NCI-H345 treated with DMSO at 0.1 percent for 48 hours (cell line): ENCODE results near the gene SDR39U1.

Source experiments
- DNase-seq: peaks from one replicate; lab custom pipeline; 2025; ENCODE audit not compliant: unreplicated experiment; lab: John Stamatoyannopoulos, UW

The SDR39U1 gene

DNA sequence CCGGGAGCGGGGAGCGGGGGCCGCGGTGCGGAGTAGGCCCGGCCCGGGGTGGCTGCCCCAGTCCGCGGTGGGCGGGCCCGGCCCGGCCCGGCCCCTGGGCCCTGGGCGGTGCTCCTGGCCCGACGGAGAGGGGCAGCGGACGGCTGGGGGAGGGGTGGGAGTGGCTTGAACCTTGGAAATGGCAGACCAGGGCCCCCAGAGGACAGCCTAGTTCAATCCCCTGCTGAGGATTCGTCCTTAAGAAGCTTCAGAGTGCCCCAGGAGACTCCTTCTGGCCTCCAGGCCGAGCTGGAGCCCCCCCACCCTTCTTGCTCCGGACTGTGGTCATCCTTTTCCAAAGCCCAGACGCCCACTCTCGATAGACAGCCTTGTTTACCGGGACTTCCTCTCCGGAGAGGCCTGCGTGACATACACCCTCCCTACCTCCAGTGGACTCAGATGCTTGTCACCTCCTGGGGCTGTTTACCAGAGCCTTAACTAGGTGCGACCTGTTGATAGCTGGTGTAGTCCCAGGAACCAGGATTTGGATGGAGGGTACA, 12.4 kb downstream of the SDR39U1 start:
- no peak for DNase-seq

DNA sequence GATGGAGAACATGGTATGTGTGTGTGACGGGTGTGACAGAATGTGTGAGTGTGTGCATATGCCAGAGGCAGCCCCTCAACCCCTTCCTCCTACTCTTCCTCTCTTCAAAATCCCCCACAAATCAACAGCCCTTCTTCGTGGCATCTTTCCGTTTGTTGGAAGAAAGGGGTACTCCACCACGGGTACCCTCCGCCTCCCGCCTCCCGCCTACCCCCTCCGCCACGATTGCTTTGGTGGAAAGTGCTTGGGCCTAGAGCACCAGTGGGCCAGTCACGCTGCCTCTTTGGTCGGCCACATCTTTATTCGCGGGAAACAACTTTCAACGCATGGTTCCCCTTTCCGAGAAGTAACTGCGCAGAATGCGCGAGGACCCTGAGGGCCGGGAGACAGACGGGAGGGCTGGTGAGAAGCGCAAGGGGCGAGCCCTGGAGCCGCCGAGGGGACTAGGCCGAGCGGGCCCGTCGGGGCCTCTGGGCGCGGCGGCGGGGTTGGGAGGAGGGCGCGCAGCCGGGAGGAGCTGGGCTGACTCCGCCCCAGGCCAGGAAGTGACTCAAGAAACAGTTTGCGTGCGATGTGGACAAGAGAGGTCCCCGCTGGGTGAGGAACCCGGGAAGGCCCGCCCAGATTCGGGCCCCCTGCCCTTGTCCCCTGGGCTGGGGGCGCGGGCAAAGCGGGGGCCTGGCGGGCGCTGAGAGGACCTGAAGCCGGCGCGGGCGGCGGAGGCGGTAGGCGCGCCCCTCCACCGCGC, 13.0 kb downstream of the SDR39U1 start, which contains the start of the genes CBLN3 and KHNYN:
Gene CBLN3, minus strand, starts transcription at position 274 of the 748 bp plus-strand sequence. CDS start 614 bp downstream, outside the sequence.
Gene KHNYN, plus strand, starts transcription at position 560 of the 748 bp plus-strand sequence. CDS start 777 bp downstream, outside the sequence.
- no peak for DNase-seq

DNA sequence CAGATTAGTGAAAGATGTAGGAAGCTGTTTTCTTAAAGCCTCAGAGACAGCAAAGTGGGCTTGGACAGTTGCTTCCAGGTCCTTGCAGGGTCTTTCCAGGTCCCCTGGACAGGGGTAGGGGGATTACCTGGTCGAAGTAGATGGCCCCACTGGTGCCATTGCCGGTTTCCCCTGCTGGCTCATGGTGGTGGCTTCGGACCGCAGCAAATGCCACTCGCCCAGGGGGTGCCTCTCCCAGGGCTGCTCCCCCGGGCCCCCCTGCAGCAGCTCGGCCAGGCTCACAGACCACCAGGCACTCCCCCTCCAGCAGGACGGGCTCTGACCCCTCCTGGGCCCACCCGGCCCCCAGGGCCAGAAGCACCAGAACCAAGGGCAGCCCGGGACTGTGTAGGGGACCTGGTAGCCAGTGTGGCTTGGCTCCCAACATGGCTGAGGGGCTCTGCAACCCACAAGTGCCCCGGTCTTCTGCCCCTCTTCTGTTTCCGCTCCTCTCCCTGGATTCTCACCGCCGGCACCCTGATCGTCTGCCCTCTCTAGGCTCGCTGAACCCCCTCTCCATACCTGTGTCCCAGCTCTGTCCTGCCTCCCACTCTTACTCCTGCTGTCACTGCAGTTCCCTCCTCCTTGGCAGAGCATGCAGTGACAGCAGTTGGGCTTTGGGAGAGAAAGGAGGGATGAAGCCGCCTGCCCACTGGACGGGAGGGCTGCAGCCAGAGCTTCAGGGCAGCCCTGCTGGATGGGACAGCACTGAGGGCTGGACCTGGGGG, 13.8 kb downstream of the SDR39U1 start:
- DNase-seq, result no peak

DNA sequence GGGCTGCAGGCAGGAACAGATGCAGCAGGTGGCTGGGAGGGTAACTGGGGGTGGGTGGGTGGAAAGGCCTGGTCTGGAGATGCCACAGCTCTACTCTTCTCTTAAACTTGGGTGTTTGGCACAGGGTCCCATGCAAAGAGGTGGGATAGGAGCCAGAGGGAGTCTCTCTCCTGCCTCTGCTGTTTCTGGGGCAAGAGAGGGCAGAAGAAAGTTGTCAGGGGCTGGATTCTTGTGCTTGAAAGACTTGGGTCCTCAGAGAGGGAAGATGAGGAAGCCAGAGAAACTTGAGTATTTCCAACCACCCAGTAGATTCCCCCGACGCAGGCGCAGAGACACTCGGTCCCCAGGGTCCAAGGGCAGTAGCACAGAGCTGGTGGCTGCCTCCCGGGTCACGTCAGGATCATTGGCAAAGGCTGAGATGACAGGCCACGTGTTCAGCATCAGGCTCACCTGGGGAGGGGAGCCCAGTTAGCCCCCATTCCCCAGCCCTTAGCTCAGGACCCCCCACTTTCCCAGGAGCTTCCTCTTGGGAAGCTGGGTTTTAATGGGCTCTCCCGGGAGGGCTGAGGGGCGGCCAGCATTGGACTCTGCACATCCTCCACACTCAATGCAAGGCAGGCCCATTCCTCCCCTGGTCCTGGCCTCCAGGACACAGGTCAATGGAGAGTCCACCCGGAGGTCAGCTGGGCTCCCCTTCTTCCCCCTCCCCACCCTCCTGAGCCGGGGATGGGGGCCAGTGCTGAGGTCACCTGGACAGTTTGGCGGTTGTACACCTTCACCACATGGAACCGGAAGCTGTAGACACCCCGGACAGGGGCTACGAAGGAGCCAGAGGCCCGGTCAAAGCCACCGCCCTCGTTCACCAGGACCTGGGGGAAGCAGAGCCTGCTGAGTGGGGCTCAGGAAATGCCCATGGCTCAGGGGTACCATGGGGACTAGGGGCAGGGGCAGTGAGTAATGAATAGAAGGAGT, 14.8 kb downstream of the SDR39U1 start:
- DNase-seq, result no peak

DNA sequence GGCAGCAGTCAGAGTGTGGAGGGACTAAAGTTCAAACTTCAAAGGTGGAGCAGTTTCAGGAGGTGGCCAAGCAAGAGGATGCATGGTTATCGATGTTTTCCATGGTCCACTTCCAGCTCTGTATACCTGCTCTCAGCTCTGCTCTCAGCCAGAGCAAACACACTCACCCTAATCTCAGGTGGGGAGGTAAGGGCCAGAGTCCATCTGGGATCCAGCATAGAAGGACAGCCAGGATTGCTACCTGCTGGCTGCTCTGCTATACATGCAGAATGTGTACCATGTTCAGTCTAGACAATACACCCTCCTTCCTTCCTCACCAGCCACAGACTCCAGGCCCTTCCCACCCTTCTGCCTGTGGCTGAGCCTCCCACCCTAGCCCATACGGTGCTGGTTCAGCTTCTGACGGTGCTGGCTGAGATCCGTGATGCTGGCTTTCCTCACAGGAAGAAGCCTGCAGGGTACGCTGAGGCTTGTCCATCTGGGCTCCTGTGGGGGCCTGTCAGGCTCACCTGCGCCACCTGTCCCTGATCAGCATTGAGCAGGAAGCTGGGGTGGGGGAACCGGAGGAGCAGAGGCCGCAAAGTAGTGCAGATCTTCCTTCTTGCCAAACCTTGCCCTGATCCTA, 15.6 kb downstream of the SDR39U1 start:
- no peak for DNase-seq

DNA sequence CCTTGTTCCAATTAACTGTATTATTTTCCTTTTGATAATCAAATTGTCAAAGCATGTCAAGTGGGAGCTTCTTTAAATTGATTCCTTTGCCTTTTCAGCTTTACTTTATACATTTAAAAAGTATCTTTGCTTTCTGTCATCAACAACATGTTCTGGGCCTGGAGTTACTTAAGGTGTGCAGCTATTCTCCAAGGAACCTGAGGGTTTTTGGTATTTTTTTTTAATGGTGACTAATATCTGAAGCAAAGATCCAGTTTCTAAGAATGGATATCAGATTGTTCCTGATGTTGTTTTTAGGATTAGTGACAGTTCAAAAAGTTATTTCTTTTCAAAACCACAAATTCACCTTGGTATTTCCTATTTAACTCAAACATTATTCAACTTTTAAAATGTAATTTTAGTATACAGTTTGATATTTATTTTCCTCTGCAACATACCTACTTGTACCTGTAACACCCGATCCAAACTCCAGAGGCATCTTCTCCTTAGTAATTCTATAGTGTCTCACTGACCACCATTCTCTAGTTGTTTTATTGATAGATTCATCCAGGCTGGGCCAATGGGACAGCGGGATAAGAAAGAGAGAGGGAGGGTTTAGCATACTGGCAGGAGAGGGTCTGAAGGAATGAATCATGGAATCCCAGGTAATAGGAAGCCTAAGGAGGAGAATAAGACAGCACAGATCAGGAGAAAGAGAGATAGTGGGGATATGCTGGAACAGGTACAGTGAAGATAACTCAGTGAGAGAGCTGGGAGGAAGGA, 16.2 kb downstream of the SDR39U1 start:
- no peak for DNase-seq

DNA sequence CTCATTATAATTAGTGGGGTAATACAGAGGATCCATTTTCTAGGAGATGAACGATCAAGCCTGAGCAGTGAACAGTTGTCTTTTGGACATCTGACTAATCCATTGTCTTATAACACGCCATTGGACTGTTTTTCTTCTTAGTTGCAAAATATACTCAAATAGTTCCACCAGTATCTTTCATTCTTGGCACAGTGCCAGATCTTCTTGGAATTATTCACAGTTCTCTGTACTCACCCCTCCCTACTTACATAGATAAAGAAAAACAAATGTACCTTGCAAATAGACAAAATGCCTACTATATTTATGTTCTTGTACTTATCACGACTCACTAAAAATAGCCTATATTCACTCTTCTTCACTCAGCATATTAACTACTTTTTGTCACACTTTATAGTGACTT, 16.9 kb downstream of the SDR39U1 start:
- DNase-seq, result no peak

DNA sequence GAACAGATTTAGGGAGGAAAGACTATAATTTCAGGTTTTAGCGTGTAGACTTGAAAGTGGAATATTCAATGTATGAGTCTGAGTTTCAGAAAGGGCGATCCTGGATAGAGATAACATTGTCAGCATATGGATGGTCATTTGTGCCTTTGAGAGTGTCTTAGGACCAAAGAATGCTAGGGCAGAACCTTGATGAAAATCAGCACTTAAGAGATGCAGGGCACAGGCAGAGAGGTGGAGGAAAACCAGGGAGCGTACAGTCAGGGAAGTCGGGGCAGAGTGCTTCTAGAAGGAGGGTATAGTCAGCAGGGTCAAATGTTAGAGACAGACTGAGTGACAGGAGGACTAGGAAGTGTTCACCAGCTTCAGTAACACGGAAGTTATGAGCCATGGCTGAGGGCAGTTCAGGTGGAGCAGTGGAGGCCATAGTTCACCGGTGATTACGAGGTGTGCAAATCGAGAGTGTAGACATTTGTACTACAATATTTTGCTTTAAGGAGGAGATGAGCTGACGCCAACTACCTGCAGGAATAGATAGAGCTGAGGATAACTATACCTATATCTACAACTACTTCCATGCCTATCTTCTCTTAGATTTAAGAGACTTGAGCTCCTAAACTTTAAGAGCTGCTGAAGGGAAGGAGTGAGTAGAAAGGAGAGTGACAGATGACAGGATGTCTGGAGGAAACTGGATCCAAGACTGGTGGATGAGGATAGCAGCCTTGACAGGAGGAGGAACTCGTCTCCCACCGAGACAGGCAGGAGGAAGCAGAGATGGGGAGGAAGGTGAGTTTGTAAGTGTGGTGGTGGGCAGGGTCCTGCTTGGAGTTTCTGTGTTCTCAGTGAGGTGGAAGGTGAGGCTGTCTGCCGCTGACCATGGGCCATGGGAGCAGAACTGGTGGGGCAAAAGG, 19.6 kb downstream of the SDR39U1 start:
- no peak for DNase-seq

DNA sequence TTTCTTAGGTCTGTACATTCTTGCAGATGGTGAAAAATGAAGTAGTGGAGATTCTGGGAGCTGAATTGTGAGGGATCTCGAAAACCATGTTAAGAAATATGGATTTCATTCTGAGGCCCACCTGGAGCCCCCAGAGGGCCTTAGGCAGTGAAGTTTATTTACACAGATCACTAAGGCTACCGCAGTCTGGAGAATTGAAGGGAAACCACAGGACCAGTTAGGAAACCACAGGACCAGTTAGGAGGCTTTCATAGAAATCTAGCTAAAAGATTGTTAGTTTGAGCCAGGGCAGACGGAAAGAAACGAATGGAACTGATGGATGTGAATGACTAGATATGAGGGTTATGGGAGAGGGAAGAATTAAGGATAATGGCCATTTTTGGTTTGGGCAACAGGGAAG, 20.3 kb downstream of the SDR39U1 start:
- DNase-seq, result no peak

DNA sequence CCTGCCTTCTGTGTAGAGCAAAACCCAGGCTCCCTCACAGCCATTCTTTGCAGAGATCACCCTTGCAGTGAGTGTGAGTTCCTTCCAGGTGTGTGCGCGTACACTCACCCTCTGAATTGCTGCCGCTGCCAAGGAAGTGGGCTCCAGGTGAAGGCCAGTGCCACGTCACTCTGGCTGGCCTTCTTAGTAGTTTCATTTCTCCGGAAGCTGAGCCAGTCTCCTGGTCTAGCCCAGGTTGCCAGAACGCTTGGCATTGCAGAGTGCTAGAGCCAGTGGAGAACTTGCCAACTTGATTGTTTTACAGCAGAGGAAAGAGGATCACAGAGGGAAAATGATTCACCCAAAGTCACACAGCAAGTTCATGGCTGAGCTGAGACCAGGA, 24.1 kb downstream of the SDR39U1 start:
- no peak for DNase-seq

DNA sequence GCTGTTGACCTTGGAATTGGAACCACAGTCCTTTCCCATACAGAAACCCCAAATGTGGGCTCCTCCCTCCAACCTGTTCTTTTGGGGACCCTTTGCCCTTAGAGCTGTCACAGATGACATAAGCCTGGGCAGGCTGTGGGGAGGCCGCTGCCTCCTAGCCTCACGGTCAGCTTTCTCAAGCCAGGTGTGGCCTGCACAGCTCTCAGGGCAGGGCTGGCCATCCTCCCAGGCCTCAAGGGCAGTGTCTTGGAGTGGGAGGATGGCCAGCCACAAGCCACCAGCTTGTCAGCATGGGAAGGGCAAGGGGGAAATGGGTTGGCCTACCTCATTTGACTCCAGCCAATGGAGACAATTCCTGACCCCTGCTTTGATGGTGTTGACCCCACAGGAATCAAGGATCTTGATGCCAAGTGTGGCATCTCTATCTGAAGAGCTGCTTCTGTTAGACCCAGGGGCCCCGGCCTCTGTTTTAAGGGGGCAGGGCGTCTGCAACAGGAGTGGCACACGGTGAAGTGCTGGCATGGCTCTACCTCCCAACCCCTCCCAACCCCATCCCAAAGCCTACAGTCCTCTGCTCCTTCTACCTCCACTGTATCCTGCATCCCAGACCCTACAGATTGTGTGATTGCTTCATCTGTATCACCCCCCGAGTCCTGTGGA, 24.6 kb downstream of the SDR39U1 start:
- no peak for DNase-seq

DNA sequence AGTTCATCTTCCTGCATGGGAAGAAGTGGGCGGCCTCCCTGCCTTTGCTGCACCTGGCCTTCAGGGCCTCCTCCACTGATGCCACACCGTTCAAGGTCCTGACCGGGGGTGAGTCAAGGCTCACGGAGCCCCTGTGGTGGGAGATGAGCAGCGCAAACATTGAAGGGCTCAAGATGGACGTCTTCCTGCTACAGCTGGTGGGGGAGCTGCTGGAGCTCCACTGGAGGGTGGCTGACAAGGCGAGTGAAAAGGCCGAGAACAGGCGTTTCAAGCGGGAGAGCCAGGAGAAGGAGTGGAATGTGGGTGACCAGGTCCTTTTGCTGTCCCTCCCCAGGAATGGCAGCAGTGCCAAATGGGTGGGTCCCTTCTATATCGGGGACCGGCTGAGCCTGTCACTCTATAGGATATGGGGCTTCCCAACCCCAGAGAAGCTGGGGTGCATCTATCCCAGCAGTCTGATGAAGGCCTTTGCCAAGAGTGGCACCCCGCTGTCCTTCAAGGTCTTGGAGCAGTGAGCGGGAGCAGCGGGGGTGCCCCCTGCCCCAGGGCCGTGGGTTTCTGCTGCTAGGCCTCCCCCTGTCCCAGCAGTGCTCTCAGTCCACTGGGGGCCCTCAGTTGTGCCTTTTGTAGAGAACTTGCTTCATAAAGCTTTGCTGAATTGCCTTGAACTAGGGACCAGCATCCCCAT, 25.5 kb downstream of the SDR39U1 start:
- no peak for DNase-seq

DNA sequence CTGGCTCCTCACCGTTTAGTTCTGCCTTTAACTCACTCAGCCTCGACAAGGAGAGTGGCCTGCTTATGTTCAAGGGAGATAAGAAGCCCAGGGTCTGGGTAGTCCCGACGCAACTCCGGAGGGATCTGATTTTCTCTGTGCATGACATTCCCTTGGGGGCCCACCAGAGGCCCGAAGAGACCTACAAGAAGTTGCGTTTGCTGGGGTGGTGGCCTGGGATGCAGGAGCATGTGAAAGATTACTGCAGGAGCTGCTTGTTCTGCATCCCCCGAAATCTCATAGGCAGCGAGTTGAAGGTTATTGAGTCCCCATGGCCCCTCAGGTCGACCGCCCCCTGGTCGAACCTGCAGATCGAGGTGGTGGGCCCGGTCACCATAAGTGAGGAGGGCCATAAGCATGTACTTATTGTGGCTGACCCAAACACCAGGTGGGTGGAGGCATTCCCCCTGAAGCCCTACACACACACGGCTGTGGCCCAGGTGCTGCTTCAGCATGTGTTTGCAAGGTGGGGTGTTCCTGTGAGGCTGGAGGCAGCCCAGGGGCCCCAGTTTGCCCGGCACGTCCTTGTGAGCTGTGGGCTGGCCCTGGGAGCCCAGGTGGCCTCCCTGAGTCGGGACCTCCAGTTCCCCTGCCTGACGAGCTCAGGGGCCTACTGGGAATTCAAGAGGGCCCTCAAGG, 26.2 kb downstream of the SDR39U1 start:
- no peak for DNase-seq

DNA sequence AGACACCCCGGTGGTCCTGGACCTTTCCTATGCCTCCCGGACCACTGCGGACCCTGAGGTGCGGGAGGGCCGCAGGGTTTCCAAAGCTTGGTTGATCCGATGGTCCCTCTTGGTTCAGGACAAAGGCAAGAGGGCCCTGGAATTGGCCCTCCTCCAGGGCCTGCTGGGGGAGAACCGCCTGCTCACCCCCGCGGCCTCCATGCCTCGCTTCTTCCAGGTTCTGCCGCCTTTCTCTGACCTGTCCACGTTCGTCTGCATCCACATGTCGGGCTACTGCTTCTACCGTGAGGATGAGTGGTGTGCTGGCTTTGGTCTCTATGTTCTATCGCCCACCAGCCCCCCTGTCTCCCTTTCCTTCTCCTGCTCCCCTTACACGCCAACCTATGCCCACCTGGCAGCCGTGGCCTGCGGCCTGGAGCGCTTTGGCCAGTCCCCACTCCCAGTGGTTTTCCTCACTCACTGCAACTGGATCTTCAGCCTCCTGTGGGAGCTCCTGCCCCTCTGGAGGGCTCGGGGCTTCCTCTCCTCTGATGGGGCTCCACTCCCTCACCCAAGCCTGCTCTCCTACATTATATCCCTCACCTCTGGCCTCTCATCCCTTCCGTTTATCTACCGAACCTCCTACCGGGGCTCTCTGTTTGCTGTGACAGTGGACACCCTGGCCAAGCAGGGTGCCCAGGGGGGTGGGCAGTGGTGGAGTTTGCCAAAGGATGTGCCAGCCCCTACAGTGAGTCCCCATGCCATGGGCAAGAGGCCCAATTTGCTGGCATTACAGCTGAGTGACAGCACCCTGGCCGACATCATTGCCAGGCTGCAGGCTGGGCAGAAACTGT, 26.9 kb downstream of the SDR39U1 start:
- no peak for DNase-seq

DNA sequence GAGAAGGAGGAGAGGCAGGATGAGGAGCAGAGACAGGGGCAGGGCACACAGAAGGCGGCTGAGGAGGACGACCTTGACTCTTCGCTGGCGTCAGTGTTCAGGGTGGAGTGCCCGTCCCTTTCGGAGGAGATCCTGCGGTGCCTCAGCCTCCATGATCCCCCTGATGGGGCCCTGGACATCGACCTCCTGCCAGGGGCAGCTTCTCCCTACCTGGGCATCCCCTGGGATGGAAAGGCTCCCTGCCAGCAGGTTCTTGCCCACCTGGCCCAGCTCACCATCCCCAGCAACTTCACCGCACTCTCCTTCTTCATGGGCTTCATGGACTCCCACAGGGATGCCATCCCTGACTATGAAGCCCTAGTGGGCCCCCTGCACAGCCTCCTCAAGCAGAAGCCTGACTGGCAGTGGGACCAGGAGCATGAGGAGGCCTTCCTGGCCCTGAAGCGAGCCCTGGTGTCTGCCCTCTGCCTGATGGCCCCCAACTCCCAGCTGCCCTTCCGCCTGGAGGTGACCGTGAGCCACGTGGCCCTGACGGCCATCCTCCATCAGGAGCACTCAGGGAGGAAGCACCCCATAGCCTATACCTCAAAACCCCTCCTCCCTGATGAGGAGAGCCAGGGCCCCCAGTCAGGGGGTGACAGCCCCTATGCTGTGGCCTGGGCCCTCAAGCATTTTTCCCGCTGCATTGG, 27.7 kb downstream of the SDR39U1 start:
- no peak for DNase-seq

DNA sequence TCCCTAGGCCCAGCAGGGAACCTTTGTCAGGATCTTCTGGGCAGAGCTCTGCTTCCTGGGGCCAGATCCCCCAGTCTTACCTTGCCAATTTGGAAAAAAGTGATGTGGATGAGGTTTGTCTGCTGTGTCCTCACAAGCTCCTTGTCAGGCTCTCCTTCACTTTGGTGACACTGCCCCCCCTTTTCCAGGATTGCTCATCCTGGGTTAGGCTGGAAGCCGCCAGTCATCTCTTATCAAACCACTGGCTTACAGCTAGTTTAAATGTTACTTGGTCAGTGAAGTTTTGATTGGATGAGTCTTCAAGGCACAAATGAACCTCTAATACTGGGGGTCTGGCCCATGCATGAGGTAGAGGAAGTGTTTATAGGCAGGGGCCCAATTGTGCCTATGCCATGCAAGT, 28.5 kb downstream of the SDR39U1 start:
- DNase-seq, result no peak
